ENCODE data around the gene BANK1.

BANK1 gene

GRCh38 chr4:101790521-101791181 lies at the start of gene BANK1:
BANK1 (plus strand) TSS chr4:101790730; CDS start chr4:101790881, 151 bp downstream.
- TF ChIP-seq CTCF (IDR thresholded peaks at IDR 0.05; ENCODE audit: low read depth, low read length): no peak
- no peak within 1 kb of the TSS for H3K4me3 ChIP-seq (ENCODE audit: low read depth, low read length)

- no peak for TF ChIP-seq CTCF (IDR thresholded peaks at IDR 0.05; ENCODE audit: low read depth, low read length)
- no peak overlapping the region for H3K4me3 ChIP-seq (ENCODE audit: low read depth, low read length)
Measured at GRCh38 chr4:101753721-101754120, 36.8 kb upstream of the BANK1 start.

GRCh38 chr4:101756181-101756580 lies 34.3 kb upstream of the BANK1 start:
- no peak for TF ChIP-seq CTCF (IDR thresholded peaks at IDR 0.05; ENCODE audit: low read depth, low read length)
- no peak overlapping the region for H3K4me3 ChIP-seq (ENCODE audit: low read depth, low read length)

GRCh38 chr4:101761405-101761804 lies 29.1 kb upstream of the BANK1 start:
- no peak for TF ChIP-seq CTCF (IDR thresholded peaks at IDR 0.05; ENCODE audit: low read depth, low read length)
- H3K4me3 ChIP-seq (ENCODE audit: low read depth, low read length): no peak overlapping the region

- TF ChIP-seq CTCF (IDR thresholded peaks at IDR 0.05; ENCODE audit: low read depth, low read length): no peak
- H3K4me3 ChIP-seq (ENCODE audit: low read depth, low read length): no peak overlapping the region
Measured at GRCh38 chr4:101762025-101762424, 28.5 kb upstream of the BANK1 start.

GRCh38 chr4:101762534-101762933 lies 28.0 kb upstream of the BANK1 start:
- no peak for TF ChIP-seq CTCF (IDR thresholded peaks at IDR 0.05; ENCODE audit: low read depth, low read length)
- no peak overlapping the region for H3K4me3 ChIP-seq (ENCODE audit: low read depth, low read length)

- TF ChIP-seq CTCF (IDR thresholded peaks at IDR 0.05; ENCODE audit: low read depth, low read length): no peak
- H3K4me3 ChIP-seq (ENCODE audit: low read depth, low read length): no peak overlapping the region
Measured at GRCh38 chr4:101763576-101763975, 27.0 kb upstream of the BANK1 start.

Data from WI38 (cell line).